M059J (cell line): Measurements from ENCODE around the gene RIBC1. TPM values are rescaled to one million over a fixed set of nuclear protein-coding genes. Genes with fewer than 3 reads are reported as not detected.

Experiments
- total RNA-seq: library from RNA; depleted of rRNA; stranded (reverse); fragments of >200 nt; shearing (Covaris generic); gene quantifications from 2 replicates; pipeline ENCODE4 v1.2.3, GENCODE V29; 2014; rRNA removed

Gene RIBC1
- total RNA-seq, 1 experiment from 2014 or later, result 2.2 TPM

Other genes with a start within 250 kb of the RIBC1 start
- 75.3 and 94.5 TPM in 2 replicates for gene KDM5C, start 197.7 kb upstream of the RIBC1 start, total RNA-seq
- 18.8 and 20.4 TPM in 2 replicates for gene IQSEC2, start 141.3 kb upstream of the RIBC1 start, total RNA-seq
- gene SMC1A, start 219 bp upstream of the RIBC1 start, total RNA-seq, result 34.4 and 80.2 TPM in 2 replicates
- gene HSD17B10, start 11.5 kb downstream of the RIBC1 start, total RNA-seq, result 118 and 120 TPM in 2 replicates